KMS-11 (cell line): Measurements from ENCODE around the gene PTPRN2.
"Not testable (repeated sequence)": the region's sequence is repeated elsewhere in the genome, so short reads cannot be mapped to it uniquely, and the experiment has no call there.

Experiments used
- H2AFZ ChIP-seq: fragments of 200-600 bp; sonication (generic); 2 replicates; pipeline ENCODE4 v1.6.1; 2016; ENCODE audit warnings: antibody characterized with exemption, mixed run types, low read depth
- H3K27ac ChIP-seq: fragments of 200-600 bp; sonication (generic); 2 replicates; pipeline ENCODE4 v1.6.1; 2016; ENCODE audit warnings: mild to moderate bottlenecking, mixed run types
- H3K27me3 ChIP-seq: fragments of 200-600 bp; sonication (generic); 2 replicates; pipeline ENCODE4 v1.6.1; 2017; ENCODE audit warnings: mild to moderate bottlenecking, low read depth, mixed run types, moderate library complexity; ENCODE audit not compliant: insufficient read depth
- H3K36me3 ChIP-seq: fragments of 200-600 bp; sonication (generic); 2 replicates; pipeline ENCODE4 v1.6.1; 2017; ENCODE audit warnings: mild to moderate bottlenecking, mixed run types; ENCODE audit not compliant: insufficient read depth
- H3K4me1 ChIP-seq: fragments of 200-600 bp; sonication (generic); 2 replicates; pipeline ENCODE4 v1.6.1; 2016; ENCODE audit warnings: mild to moderate bottlenecking, low read depth, mixed run types; ENCODE audit not compliant: poor library complexity, severe bottlenecking
- H3K4me2 ChIP-seq: fragments of 200-600 bp; sonication (generic); 2 replicates; pipeline ENCODE4 v1.7.0; 2016; ENCODE audit warnings: mild to moderate bottlenecking, mixed run types
- H3K4me3 ChIP-seq: fragments of 200-600 bp; sonication (generic); IDR thresholded peaks from 2 replicates; pipeline ENCODE4 v1.6.1; 2017; ENCODE audit warnings: low read depth, low read length, mixed read lengths; ENCODE audit not compliant: insufficient read depth
- H3K79me2 ChIP-seq: fragments of 200-600 bp; sonication (generic); 2 replicates; pipeline ENCODE4 v1.6.1; 2016; ENCODE audit warnings: low read depth, mixed run types; ENCODE audit not compliant: insufficient read depth
- H3K9ac ChIP-seq: fragments of 200-600 bp; sonication (generic); 2 replicates; pipeline ENCODE4 v1.6.1; 2016; ENCODE audit warnings: mild to moderate bottlenecking, mixed run types
- H4K20me1 ChIP-seq: fragments of 200-600 bp; sonication (generic); 2 replicates; pipeline ENCODE4 v1.6.1; 2016; ENCODE audit warnings: mild to moderate bottlenecking, mixed run types; ENCODE audit not compliant: insufficient read depth
- TF ChIP-seq, protein P1 (sequence below): fragments of 200-600 bp; sonication (generic); conservative IDR thresholded peaks from 2 replicates; pipeline ENCODE4 v1.6.1; 2017; ENCODE audit warnings: low read depth, mild to moderate bottlenecking, antibody characterized with exemption, low read length, moderate library complexity, mixed read lengths

Gene PTPRN2

GRCh38 chr7:158387546-158387891 lies 200.1 kb downstream of the PTPRN2 start:
- H3K27me3 ChIP-seq, result peaks cover 27% of the 10 kb centered on the region; the same call in 1 of the 2 replicates

GRCh38 chr7:158386866-158387545 lies 200.6 kb downstream of the PTPRN2 start:
- Histone ChIP-seq H3K79me2 (no peaks in the 10 kb centered on the region), H3K36me3 (no peaks in the 10 kb centered on the region), H3K27me3 (peaks cover 27% of the 10 kb centered on the region; the same call in 1 of the 2 replicates), H3K27ac (no peak overlapping the region), H3K4me1 (no peaks in the 10 kb centered on the region), H3K9ac (no peak overlapping the region), H4K20me1 (no peaks in the 10 kb centered on the region), H3K4me3 (no peak overlapping the region), H2AFZ (no peak overlapping the region), H3K4me2 (no peak overlapping the region)
- TF ChIP-seq, protein P1, sequence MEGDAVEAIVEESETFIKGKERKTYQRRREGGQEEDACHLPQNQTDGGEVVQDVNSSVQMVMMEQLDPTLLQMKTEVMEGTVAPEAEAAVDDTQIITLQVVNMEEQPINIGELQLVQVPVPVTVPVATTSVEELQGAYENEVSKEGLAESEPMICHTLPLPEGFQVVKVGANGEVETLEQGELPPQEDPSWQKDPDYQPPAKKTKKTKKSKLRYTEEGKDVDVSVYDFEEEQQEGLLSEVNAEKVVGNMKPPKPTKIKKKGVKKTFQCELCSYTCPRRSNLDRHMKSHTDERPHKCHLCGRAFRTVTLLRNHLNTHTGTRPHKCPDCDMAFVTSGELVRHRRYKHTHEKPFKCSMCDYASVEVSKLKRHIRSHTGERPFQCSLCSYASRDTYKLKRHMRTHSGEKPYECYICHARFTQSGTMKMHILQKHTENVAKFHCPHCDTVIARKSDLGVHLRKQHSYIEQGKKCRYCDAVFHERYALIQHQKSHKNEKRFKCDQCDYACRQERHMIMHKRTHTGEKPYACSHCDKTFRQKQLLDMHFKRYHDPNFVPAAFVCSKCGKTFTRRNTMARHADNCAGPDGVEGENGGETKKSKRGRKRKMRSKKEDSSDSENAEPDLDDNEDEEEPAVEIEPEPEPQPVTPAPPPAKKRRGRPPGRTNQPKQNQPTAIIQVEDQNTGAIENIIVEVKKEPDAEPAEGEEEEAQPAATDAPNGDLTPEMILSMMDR, result no peak

More at GRCh38 chr7:158387546-158387891, 200.1 kb downstream of the PTPRN2 start:
- TF ChIP-seq, protein P1, result no peak
- H3K27ac ChIP-seq, result no peak overlapping the region
- no peaks in the 10 kb centered on the region for H3K79me2 ChIP-seq
- H4K20me1 ChIP-seq, result no peaks in the 10 kb centered on the region
- no peaks in the 10 kb centered on the region for H3K36me3 ChIP-seq
- H3K9ac ChIP-seq, result no peak overlapping the region
- no peak overlapping the region for H2AFZ ChIP-seq
- H3K4me1 ChIP-seq, result no peaks in the 10 kb centered on the region
- no peak overlapping the region for H3K4me3 ChIP-seq
- no peak overlapping the region for H3K4me2 ChIP-seq

GRCh38 chr7:158386355-158386618 lies 201.3 kb downstream of the PTPRN2 start:
- Histone ChIP-seq H3K79me2 (no peaks in the 10 kb centered on the region), H4K20me1 (no peaks in the 10 kb centered on the region), H2AFZ (no peak overlapping the region), H3K9ac (no peak overlapping the region), H3K4me3 (no peak overlapping the region), H3K27ac (no peak overlapping the region), H3K36me3 (no peaks in the 10 kb centered on the region), H3K27me3 (peaks cover 27% of the 10 kb centered on the region; the same call in 1 of the 2 replicates), H3K4me1 (no peaks in the 10 kb centered on the region), H3K4me2 (no peak overlapping the region)
- TF ChIP-seq, protein P1, result no peak

DNA sequence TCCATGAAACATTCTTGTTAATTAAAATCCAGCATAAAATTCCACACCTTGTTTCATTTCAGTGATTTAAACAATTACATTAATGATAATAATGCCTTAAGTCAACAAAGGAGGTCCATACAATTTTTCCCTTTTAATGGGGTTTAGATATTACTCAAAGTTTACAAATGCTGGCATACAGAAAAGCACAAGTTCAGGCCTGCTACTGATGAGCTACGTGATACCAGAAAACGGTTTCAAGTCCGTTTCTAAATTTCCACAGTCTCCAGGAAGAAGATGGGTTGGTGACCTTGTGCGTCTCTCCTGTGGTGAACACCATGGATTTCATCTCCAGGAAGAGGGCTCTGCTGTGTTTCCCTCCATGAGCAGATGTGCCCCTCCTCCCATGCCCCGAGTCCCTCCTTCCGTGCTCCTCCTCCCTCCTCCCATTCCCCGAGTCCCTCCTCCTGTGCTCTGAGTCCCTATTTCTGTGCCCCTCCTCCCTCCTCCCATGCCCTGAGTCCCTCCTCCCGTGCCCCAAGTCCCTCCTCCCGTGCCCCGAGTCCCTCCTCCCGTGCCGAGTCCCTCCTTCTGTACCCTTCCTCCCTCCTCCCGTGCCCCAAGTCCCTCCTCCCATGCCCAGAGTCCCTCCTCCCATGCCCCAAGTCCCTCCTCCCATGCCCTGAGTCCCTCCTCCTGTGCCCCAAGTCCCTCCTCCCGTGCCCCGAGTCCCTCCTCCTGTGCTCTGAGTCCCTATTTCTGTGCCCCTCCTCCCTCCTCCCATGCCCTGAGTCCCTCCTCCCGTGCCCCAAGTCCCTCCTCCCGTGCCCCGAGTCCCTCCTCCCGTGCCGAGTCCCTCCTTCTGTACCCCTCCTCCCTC lies 201.9 kb downstream of the PTPRN2 start:
- not testable (repeated sequence) for H3K9ac ChIP-seq, H3K4me1 ChIP-seq, H3K4me3 ChIP-seq, H4K20me1 ChIP-seq, H2AFZ ChIP-seq, H3K27ac ChIP-seq, H3K79me2 ChIP-seq, H3K4me2 ChIP-seq, H3K36me3 ChIP-seq
- H3K27me3 ChIP-seq, result peaks cover 27% of the 10 kb centered on the region; the same call in 1 of the 2 replicates

GRCh38 chr7:158384746-158385145 lies 202.9 kb downstream of the PTPRN2 start:
- Histone ChIP-seq H3K79me2 (no peaks in the 10 kb centered on the region), H3K4me1 (no peaks in the 10 kb centered on the region), H4K20me1 (no peaks in the 10 kb centered on the region), H2AFZ (no peak overlapping the region), H3K4me2 (no peak overlapping the region), H3K27me3 (peaks cover 20% of the 10 kb centered on the region; the same call in 1 of the 2 replicates), H3K4me3 (no peak overlapping the region), H3K27ac (no peak overlapping the region), H3K9ac (no peak overlapping the region), H3K36me3 (no peaks in the 10 kb centered on the region)
- TF ChIP-seq, protein P1, result no peak
